ENCODE data around the gene EVX2.

GRCh38 chr2:176076796-176077195, 7.0 kb downstream of the EVX2 start:
- TF ChIP-seq CTCF (IDR thresholded peaks at IDR 0.05) (no peak), POLR2A (IDR thresholded peaks at IDR 0.05) (no peak)

Measured in breast epithelium (tissue), 3 donors.